ENCODE results near the gene KCTD20.
"Not testable (repeated sequence)": the region's sequence is repeated elsewhere in the genome, so short reads cannot be mapped to it uniquely, and the experiment has no call there.

KCTD20 gene

DNA sequence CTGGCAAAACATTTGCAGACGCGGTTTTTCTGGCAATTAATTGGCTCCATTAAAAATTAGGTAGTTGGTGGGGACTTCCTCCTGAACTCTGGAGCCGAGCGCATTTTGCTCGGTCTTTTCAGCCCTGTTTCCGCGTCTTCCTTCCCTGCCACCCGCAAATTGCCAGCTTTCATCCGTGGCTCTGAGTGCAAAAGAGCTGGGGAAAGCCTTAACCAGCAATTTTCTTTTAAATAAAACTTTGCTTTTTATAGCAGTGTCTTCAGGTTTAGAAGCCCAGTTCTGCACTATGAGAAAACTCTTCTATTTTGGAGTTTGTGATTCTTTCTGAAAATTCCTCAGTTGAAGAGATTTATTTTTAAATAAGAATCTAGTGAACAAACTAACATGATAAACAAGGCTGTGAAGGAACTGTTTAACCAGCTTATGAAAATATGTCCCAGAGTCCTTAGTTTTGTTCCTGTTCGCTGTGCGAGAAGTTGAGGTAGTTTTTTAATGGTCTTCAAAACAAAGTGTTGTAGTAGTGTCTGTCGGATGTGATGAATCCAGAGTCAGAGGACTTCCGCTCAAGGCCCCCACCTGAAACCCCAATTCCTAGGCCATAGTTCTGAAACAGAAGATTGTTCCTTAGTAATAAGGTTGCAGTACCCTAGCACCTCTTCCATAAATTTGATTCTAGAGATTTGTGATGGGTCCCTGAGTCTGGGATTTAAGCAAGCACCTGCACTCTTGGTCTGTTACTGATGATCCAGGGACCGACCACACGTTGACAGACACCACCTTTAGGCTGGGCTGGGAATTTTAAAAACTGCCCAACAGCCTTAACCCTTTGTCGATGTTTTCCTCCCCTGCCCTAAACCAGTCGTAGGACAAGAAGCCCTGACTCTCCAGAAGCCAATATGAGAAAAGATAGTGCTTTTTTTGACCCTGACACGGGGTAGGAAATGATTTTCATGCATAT is 950 bp downstream of the KCTD20 start:
- DNase-seq, result peak; percentile 38

DNA sequence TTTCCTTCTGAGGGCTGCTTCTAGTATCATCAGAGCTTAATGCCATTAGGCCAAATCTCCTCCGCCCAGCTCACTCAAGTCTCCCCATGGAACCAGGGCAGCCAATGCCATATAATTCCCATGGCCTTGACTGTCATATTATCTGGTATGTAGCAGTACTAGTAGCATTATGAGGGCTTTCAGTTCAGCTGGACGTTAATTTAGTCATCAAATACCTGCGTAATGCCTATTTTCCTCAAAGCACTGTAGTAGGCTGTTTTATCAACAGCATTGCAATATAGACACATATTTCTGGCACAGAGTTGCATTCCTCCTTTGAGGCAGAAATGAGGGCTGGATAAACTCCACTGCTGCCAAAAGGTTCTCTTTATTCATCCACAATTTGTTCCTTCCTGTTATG is 1.7 kb downstream of the KCTD20 start:
- DNase-seq, result no peak

DNA sequence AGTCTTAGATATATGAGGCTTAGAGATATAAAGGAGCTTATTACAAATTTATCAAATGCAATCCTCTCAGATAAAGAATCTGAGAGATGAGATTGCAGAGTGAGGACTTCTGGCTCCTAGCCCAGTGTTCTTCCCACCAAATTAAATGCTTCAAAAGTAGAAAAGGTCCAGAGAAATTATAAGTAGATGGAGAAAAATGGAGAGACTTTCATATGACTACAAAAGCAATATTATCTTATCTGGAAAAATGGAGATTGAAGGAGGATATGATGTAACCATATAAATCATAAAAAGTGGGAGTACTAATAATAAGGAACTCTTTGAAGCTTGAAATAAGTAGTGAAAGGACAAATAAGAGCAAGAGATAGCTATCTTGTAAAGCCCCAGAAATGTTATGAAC is 2.8 kb downstream of the KCTD20 start:
- DNase-seq, result no peak

- not testable (repeated sequence) for DNase-seq
Observed at GRCh38 chr6:36449173-36449572, 6.4 kb downstream of the KCTD20 start.

GRCh38 chr6:36452897-36453296 is 10.1 kb downstream of the KCTD20 start:
- not testable (repeated sequence) for DNase-seq

GRCh38 chr6:36455486-36456027 is 12.8 kb downstream of the KCTD20 start:
- DNase-seq, result no peak

DNA sequence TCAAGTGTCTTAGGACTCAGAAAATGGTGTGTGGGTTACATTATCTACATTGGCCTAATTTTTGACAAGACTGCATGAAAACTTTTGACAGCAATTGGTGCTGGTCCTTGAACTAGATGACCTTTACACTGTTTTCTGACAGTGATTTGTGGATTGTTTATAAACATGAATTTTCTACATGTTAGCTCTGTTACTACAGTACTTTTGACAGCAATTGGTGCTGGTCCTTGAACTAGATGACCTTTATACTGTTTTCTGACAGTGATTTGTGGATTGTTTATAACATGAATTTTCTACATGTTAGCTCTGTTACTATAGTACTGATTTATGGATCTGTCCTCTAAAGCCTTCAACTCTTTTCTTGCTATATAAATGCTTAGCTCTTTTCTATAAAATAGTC is 16.7 kb downstream of the KCTD20 start:
- DNase-seq, result no peak

DNA sequence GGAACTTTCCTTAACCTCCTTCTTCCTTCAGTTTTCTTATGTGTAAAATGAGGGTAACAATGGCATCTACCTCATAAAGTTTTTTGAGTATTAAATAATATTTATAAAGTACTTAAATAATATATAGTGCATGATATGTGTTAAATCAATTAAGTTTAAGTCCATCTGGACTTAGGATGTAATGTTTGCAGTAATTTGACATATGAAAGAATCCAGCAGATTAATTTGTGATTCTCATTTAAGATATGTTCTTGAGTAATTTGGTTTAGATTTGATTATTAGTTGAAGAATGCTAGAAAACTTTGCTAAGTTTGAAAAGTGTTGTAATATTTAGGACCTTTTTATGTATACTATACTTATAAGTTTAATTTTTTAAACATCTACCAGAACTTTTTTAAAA is 18.1 kb downstream of the KCTD20 start:
- no peak for DNase-seq

GRCh38 chr6:36461646-36462045 is 18.8 kb downstream of the KCTD20 start:
- DNase-seq, result no peak

DNA sequence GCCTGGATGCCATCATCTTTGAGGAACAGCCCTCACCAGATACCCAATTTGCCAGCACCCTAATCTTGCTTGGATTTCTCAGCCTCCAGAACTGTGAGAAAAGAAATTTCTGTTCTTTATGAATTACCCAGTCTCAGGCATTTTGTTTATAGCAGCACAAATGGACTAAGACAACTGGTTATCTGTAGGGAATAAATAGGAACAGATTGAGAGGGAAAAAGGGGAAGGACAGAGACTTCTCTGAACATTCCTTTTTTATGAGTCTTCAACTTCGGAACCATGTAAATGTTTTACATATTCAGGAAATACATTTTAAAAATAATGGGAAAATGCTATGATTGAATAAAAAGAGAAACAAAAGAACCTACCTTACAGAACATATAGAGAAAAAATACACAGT is 20.9 kb downstream of the KCTD20 start:
- DNase-seq, result no peak

GRCh38 chr6:36464233-36464632 is 21.4 kb downstream of the KCTD20 start:
- DNase-seq, result no peak

DNA sequence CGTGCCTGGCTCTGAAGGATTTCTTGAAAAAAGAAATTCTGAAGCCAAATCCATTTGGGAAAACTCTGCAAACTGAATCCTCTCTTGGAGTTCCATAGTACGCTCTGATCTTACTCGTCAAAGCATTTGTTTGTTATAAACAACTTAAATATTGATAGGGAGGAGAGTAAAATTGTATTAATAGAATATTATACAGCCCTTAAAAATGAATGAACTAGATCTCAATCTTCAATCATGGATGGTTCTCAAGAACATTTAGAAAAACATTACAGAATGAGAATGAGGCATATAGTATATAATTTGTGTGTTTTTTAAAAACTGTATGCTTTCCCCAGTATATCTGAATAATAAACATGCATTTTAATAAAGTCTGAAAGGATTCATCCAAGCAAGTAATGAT is 24.8 kb downstream of the KCTD20 start:
- DNase-seq, result no peak

- no peak for DNase-seq
Observed at GRCh38 chr6:36469148-36469661, 26.4 kb downstream of the KCTD20 start.

DNA sequence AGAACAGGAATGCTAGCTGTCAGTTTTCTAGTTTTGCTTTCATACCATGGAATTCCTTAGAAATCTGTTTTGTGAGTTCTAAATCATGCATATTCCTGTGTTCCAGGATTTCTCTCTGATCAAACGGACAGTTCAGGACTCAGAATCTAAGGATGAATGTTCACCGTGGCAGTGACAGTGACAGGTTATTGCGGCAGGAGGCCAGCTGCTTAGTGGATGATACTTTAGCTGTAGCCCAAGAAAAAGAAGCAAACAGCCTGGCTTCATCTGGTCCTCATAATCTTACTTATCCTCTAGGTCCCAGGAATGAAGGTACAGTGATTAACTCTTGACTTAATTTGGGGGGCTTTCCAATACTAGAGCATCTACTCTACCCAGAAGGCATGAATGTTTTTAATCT is 27.1 kb downstream of the KCTD20 start:
- no peak for DNase-seq

DNA sequence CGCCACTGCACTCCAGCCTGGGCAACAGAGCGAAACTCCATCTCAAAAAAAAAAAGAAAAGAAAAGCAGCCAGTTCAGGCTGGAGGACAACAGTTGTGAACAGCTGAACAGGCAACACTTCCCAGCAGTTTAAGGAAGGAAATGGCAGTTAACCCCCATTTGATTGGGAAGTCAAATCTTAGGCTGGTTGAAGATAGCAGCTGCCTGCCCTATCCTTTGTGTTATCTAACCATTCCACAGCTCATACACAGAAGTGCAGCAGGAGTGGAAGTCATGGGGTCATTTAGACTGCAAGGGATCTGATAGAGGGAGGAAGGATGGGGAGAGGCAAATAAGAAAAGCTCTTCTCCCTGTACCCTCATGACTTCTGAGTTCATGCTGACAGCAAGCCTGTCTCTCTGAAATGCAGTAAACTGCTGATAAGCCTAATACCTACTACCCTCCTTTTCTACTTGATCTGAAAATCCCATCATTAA is 35.3 kb downstream of the KCTD20 start:
- no peak for DNase-seq

DNA sequence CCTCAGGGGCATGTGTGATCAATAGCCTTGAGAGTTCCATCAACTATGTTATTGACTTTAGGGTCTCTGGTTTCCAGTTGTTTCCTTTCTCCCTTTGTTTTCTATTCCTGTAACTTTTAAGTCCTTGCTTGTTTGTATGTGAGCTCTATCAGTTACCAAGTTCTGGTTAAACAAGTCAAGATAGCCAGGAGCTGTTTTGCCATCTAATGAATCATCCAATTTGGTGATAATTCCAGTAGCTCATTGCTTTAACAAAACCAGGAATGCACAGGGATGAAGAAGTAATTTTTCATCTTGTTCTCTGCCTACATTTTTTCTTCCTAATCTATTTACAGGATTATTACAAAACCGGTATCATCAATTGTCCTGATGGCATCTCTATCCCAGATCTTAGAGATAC is 36.5 kb downstream of the KCTD20 start:
- DNase-seq, result no peak

- DNase-seq, result not testable (repeated sequence)
Observed at GRCh38 chr6:36483326-36483725, 40.5 kb downstream of the KCTD20 start.

DNA sequence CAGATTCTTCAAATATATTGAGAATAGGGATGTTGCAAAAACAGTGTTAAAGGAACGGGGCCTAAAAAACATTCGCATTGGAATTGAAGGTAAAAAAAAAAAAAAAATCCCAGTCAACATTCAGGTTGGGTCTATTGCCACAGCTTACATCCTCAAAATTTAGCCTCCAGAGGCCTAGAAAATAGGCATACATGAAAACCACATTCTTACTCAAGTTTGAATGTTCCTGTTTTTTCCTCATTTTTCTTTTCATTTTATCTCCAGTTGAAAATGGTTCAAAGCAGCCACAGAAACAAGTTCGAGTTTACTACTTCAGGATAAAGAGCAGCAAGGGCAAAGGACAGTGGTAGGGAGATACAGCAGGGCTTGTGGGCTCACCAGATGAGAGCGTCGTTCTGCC is 41.9 kb downstream of the KCTD20 start:
- no peak for DNase-seq

- no peak for DNase-seq
Observed at GRCh38 chr6:36487698-36488097, 44.9 kb downstream of the KCTD20 start.

DNA sequence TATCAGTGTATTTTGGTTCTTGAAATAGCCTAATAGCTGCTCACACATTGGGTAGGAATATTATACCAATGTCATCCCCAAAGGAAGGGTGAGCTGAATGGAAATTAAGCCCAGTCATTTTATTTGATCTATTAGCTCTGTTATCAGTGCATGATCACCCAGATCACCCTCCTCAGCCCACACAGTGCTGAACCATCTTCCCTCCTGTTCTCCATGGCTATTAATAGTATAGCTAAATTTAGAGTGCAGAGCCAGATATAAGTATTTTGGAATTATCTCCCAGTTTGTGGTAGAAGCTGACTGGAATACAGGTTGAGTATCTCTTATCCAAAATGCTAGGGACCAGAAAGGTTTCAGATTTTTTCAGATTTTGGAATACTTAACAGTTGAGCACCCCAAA is 45.4 kb downstream of the KCTD20 start:
- DNase-seq, result no peak

DNA sequence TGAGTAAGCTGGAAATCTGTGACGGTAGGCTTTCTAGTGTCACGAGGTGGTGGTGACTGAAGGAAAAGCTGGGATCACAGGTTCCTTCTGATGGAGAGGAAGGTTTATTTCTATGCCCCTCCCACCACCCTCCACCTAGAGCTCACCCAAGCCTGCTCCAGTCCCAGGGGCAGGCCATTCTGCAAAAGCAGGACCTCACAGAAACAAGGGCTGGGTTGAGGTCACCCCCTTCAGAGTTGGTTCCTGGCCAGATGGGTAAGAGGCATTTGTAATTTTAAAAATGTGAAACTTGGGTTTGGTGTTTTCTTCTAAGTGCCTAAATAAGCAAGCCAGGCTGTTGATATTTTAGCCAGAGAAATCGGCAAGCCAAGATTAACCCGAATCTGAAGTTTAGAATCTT is 46.6 kb downstream of the KCTD20 start:
- no peak for DNase-seq

- DNase-seq, result no peak
Observed at GRCh38 chr6:36491378-36491965, 48.7 kb downstream of the KCTD20 start.

- DNase-seq, result no peak
Observed at GRCh38 chr6:36492092-36492491, 49.3 kb downstream of the KCTD20 start.
